HUES6 (cell line): ENCODE results near the gene PTPRE.
A peak's percentile ranks its signal among the peaks of the same experiment; 100 is the strongest.

Experiments
- H3K27ac ChIP-seq: 2 replicates; pipeline ENCODE4 v1.7.0; 2013; ENCODE audit warnings: low read depth, mild to moderate bottlenecking, low read length, inconsistent platforms
- H3K27me3 ChIP-seq: 2 replicates; pipeline ENCODE4 v1.6.1; 2013; ENCODE audit warnings: low read length; ENCODE audit not compliant: control insufficient read depth, insufficient read depth
- H3K36me3 ChIP-seq: 2 replicates; pipeline ENCODE4 v1.6.1; 2013; ENCODE audit warnings: low read length; ENCODE audit not compliant: control insufficient read depth, insufficient read depth
- H3K4me1 ChIP-seq: 2 replicates; pipeline ENCODE4 v1.6.1; 2013; ENCODE audit warnings: low read length; ENCODE audit not compliant: control insufficient read depth, insufficient read depth
- H3K4me3 ChIP-seq: 2 replicates; pipeline ENCODE4 v1.5.1; 2013; ENCODE audit warnings: low read depth, low read length
- H3K9ac ChIP-seq: one replicate; pipeline ENCODE4 v1.6.1; 2013; ENCODE audit warnings: mild to moderate bottlenecking, low read length
- H3K9me3 ChIP-seq: 2 replicates; pipeline ENCODE4 v1.6.1; 2013; ENCODE audit warnings: low read depth, low read length; ENCODE audit not compliant: control insufficient read depth, insufficient read depth

Gene PTPRE

DNA sequence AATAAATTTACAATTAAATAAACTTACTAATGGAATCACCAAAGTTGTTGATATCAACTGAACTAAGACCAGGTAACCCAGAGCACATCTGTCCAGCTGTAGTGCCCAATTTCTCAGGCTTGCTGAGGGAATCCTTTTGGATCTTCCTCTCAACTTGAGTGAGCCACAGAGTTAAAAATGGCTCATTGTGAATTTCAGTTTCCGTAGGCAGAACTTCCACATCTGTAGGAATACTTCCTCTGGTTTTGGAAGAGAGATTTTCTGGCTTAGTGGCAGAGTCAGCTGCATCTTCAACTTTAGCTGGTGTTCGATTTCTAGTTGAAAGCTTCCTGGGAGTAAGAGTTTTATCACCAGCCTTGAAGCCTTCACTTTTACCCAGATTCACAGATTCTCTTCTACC, 208.0 kb downstream of the PTPRE start:
- Histone ChIP-seq H3K4me3 (no peak overlapping the region), H3K4me1 (no peaks in the 10 kb centered on the region), H3K9me3 (no peaks in the 10 kb centered on the region), H3K36me3 (peaks cover 94% of the 10 kb centered on the region), H3K9ac (no peak overlapping the region), H3K27ac (no peak overlapping the region), H3K27me3 (no peaks in the 10 kb centered on the region)

DNA sequence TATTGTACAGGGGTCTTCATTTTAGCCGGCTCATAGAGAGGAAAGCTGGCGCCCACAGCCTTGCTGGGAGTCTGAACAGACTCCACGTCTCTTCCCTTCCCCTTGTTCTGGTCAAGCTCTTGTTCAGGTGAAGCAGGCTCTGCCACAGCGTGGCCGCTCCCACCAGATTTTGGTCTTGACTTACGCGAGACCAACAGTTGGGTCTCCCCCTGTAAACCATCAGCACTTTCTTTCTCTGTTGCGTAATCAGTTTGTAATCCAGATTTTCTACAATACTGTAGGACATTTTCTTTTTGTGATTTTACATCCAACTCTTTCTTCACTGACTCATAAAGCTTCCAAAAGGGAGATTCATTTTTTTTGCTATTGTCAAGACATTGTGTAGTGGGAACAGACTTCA, 208.5 kb downstream of the PTPRE start:
- Histone ChIP-seq H3K4me3 (no peak overlapping the region), H3K27me3 (no peaks in the 10 kb centered on the region), H3K27ac (no peak overlapping the region), H3K36me3 (peaks cover 90% of the 10 kb centered on the region), H3K4me1 (no peaks in the 10 kb centered on the region), H3K9me3 (no peaks in the 10 kb centered on the region), H3K9ac (no peak overlapping the region)

DNA sequence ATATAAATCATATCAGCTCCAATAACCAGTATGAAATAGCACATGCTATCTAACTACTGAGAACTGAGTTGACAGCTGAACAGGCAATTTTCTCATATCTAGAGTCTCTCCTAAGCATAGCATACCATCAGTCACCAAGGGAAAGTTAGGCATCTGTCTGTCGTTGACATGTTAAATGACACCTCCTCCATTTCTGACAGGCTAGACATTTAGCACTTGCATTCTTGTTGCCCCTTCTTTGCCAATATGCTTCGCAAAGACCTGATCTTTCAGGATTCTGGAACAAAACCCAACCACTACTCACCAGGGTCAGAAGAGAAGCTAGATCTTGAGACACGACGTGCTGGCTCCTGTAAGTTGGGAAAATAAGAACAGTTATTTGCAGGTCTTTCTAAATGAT, 209.3 kb downstream of the PTPRE start:
- no peak overlapping the region for H3K4me3 ChIP-seq
- H3K27me3 ChIP-seq: no peaks in the 10 kb centered on the region
- peaks cover 88% of the 10 kb centered on the region for H3K36me3 ChIP-seq
- no peak overlapping the region for H3K27ac ChIP-seq
- no peak overlapping the region for H3K9ac ChIP-seq
- H3K9me3 ChIP-seq: no peaks in the 10 kb centered on the region
- no peaks in the 10 kb centered on the region for H3K4me1 ChIP-seq

DNA sequence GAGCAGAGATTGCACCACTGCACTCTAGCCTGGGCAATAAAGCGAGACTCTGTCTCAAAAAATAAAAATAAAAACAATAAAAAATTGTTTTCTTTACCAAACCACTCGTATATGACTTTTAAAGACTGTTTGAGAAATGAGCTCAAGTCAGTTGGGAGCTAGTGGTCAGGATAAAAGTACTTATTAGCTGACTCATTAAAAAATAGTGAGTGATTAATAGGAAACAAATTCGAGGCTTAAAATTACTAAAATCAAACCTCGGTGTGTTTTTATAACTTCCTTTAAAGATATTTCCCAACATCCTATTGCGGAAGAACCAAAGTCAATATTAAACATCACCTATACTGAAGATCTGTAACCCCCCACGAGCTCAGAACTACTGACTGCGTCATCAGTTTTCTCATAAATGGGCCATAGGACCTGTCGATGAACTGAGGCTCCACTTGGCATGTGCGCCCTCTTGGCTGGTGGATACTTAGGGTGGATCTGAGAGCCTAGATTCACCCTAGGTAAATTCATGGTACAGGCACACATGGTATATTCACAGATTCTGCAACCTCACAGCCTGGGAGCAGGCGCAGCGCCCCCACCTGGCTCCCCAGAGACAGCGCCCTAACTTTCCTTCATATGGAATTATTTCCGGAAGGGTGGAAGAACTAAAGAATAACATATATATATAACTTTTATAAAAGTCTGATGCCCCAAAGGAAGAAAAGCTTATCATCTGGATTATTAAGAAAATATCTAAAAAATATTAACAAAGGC, 210.1 kb downstream of the PTPRE start:
- Histone ChIP-seq H3K36me3 (peaks cover 84% of the 10 kb centered on the region), H3K9ac (no peak overlapping the region), H3K4me3 (no peak overlapping the region), H3K27ac (no peak overlapping the region), H3K27me3 (no peaks in the 10 kb centered on the region), H3K9me3 (no peaks in the 10 kb centered on the region), H3K4me1 (no peaks in the 10 kb centered on the region)

DNA sequence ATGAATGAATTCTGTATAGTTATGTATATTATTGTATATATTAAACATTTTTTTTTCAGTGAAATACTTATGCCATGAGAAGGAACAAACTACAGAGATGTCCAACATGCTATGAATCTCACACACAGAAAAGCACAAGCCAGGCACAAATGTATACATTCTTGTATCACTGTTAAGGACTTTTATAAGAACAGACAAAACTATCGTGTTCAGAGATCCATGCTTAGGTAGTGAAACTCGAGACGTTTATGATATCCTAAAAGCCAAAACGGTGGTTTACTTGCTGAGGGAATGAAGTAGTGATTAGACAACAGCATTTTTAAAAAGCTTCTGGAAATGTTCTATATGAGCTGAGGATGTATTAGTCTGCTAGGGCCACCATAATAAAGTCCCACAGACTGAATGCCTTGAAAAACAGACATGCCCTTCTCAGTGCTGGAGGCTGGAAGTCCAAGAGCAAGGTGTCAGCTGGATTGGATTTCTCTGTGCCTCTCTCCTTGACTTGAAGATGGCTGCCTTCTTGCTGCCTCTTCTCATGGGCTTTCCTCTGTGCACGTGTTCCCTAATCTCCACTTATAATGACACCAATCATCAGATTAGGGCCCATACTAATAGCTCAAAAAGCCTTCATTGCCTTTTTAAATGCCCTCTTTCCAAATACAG, 215.0 kb downstream of the PTPRE start:
- Histone ChIP-seq H3K36me3 (peaks cover 49% of the 10 kb centered on the region), H3K27me3 (no peaks in the 10 kb centered on the region), H3K4me1 (peaks cover 12% of the 10 kb centered on the region), H3K4me3 (no peak overlapping the region), H3K9ac (no peak overlapping the region), H3K9me3 (no peaks in the 10 kb centered on the region), H3K27ac (no peak overlapping the region)

DNA sequence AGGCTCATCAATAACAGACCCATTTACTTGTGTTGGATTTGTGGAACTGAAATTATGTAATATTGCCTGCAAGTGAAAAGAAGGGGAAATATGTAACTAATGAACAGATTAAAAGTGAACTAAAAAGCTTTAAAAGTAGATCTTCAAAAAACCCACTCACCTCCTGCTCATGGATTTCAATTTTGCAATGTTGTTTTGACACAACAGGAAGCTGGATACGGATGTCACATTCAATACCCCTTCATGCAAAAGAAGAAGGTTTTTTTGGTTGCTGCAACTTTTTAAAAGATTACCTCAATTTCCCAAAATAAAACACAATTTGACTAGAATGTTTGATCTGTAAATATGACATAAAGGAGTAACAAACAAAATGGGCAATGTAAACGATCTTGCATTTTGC, 216.0 kb downstream of the PTPRE start:
- Histone ChIP-seq H3K27me3 (no peaks in the 10 kb centered on the region), H3K9ac (no peak overlapping the region)

DNA sequence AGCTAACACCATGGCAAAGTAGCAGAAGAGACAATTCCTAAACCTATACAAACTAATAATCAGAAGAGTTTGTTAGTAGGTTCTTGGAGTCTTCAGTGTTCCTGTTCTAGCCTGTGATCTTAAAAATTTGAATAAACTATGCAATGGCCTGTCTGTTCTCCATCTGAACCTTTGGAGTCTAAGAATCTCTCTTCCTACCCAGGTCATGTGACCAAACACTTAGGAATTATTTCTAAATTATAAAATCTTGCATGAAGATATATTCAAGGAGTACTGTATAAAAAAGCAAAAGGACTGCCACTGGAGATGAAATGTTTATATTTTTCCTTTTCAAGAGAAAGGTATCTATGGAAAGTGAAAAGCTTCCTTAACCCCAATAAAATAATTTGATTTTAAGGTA, 216.9 kb downstream of the PTPRE start:
- Histone ChIP-seq H3K27me3 (no peaks in the 10 kb centered on the region), H3K4me3 (no peak overlapping the region), H3K27ac (no peak overlapping the region), H3K9ac (no peak overlapping the region), H3K36me3 (peaks cover 35% of the 10 kb centered on the region), H3K9me3 (no peaks in the 10 kb centered on the region), H3K4me1 (peaks cover 19% of the 10 kb centered on the region)

More for the DNA sequence above, 216.0 kb downstream of the PTPRE start:
- Histone ChIP-seq H3K4me1 (peaks cover 19% of the 10 kb centered on the region), H3K9me3 (no peaks in the 10 kb centered on the region), H3K36me3 (peaks cover 42% of the 10 kb centered on the region), H3K4me3 (no peak overlapping the region), H3K27ac (no peak overlapping the region)

DNA sequence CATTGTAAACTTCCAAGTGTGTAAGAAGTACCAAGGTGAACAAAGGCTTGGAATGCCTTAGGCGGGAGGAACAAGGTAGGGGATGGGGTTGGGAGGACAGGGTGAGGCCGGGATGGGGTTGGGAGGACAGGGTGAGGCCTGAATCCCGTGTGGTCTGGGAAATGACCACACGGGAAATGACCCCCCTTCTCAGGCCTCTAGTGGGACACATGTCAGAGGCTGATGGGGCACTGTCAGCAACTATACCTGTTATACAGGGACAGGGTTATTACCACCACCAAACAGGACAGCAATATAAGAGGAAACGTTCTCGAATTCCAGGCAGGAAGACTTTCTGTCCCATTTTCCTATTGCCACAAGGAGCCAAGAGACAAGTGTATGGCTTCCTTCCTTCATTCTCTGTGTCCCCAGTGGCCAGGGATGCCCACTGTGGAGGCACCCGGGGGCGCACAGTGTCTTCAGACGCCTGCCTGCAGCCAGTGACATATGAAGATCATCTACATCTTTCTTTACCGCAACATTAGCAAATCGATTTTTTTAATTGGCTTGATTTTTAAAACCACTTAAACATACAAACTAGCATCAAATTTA, 218.0 kb downstream of the PTPRE start:
- H3K27me3 ChIP-seq: no peaks in the 10 kb centered on the region
- H3K27ac ChIP-seq: no peak overlapping the region
- no peaks in the 10 kb centered on the region for H3K9me3 ChIP-seq
- H3K4me1 ChIP-seq: peaks cover 19% of the 10 kb centered on the region
- H3K4me3 ChIP-seq: peak overlapping the region; percentile 92
- H3K9ac ChIP-seq: peak overlapping the region; percentile 95
- H3K36me3 ChIP-seq: peaks cover 24% of the 10 kb centered on the region

DNA sequence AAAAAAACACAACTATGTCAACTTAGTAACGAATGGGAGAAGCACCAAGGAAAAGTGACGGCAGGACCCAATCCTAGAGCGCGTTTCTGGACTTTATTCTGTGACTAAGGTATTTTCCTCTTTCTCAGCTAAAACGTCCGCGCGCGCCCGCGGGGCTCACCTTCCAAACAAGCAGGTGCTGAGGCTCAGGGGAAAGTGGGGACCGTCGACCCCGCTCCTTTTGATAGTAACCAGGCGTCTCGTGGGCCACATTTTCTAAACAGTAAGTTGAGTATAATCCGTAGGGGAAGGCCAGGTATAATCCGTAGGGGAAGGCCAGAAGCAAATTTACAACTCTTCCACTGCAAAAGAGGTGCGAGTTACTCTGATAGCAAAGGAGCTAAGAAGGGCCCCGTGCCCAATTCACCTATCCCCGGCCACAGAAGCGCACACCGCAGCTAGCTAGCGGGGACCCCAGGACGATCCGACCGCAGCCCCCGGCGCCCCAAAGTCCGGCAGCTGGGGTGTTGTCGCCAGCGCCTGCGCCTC, 218.6 kb downstream of the PTPRE start:
- Histone ChIP-seq H3K4me1 (peaks cover 19% of the 10 kb centered on the region), H3K9ac (peak overlapping the region; percentile 95), H3K27ac (peak overlapping the region; percentile 80), H3K36me3 (peaks cover 24% of the 10 kb centered on the region), H3K27me3 (no peaks in the 10 kb centered on the region), H3K9me3 (no peaks in the 10 kb centered on the region), H3K4me3 (peak overlapping the region; percentile 92)

DNA sequence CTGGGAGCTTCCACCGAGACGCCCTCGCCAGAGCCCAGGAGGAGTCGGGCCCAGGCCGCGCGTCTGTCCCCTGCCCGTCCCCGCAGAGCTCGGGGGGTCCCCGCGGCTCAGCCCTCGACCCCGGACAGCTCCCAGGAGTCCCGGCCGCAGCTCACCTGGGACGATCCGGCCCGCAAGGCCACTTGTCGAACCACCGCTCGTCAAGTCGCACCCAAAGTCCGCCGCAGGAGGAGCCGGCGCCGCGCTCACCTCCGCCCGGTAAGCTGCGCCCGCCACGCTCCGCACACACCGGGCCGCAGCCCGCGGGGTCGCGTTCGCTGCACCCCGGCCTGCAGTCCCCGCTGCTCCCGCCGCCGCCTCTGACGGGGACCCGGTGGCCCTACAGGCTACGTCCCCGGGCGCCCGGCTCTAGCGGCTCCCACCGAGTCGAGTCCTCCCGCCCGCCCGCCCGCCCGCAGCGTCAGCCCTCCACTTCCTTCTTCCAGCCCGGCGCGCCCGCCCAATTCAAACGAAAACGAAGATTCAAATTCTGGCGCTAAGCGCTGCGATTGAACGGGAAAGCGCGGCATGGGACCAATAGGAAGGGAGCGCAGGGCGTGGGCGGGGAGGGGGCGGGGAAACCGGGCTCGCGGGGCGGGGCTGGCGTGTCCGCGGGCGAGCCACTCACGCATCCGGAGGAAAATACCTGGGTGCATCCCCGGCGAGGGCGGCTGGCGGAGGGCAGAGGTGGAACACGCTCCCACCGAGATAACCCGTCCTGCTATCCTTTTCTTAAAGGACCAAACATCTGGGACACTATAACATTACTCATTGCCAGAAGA, 219.3 kb downstream of the PTPRE start, which contains the start of gene MKI67:
TSS of gene MKI67 (minus strand) at position 480 of the 821 bp plus-strand sequence. CDS start 756 bp downstream, outside the sequence.
- peaks cover 19% of the 10 kb centered on the region for H3K4me1 ChIP-seq
- H3K9me3 ChIP-seq: no peaks in the 10 kb centered on the region
- H3K9ac ChIP-seq: peak within 1 kb of the TSS; percentile 95
- no peaks in the 10 kb centered on the region for H3K27me3 ChIP-seq
- peaks cover 18% of the 10 kb centered on the region for H3K36me3 ChIP-seq
- peak within 1 kb of the TSS; percentile 92 for H3K4me3 ChIP-seq
- H3K27ac ChIP-seq: peak within 1 kb of the TSS; percentile 80
